PFSK-1 (cell line): ENCODE measurements around the gene PPIB.

Source experiments
- FOXP2 ChIP-seq: optimal IDR thresholded peaks from 2 replicates; pipeline ENCODE3; 2011; ENCODE audit warnings: borderline replicate concordance, control low read depth, inconsistent platforms; ENCODE audit not compliant: insufficient read depth; ENCODE audit errors: extremely low read length, extremely low read depth
- POLR2AphosphoS5 ChIP-seq: IDR thresholded peaks from 2 replicates; pipeline ENCODE4 v1.6.1; 2012; ENCODE audit warnings: low read depth, mild to moderate bottlenecking, control low read depth, low read length, moderate library complexity
- REST ChIP-seq, 2 experiments: IDR thresholded peaks; 2 replicates each; pipeline versions ENCODE4 v1.6.1 to v1.8.0; 2011 to 2012; ENCODE audit warnings: low read depth in 2 of 2, low read length in 2 of 2, control low read depth in 1 of 2, inconsistent platforms in 1 of 2, mild to moderate bottlenecking in 1 of 2, moderate library complexity in 1 of 2; ENCODE audit not compliant: insufficient read depth in 1 of 2
- SIN3A ChIP-seq: IDR thresholded peaks from 2 replicates; pipeline ENCODE4 v1.6.1; 2012; ENCODE audit warnings: mild to moderate bottlenecking, low read length, moderate library complexity, borderline replicate concordance; ENCODE audit not compliant: insufficient read depth
- TAF1 ChIP-seq: IDR thresholded peaks from 2 replicates; pipeline ENCODE4 v1.6.1; 2012; ENCODE audit warnings: low read length, control low read depth, borderline replicate concordance; ENCODE audit not compliant: insufficient read depth

The PPIB gene

DNA sequence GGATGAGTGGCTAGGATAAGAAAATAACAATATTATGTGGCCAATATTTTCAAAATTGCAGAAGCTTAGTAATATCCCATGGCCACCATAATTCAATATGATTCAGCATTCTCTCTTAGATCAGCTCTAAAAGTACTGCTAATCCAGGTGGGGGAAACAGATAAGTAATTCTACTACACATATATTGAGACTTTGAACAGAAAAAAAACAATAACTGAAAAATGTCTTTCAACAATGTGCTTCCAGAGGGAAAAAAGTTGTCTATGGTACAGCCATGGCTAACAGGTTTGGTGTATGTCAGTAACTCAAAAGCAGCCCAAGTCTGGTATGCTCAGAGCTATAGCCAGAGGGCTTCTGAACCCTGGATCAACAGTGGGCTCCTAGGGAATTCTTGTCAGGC, 42.4 kb upstream of the PPIB start:
- TF ChIP-seq SIN3A (no peak), TAF1 (no peak)

DNA sequence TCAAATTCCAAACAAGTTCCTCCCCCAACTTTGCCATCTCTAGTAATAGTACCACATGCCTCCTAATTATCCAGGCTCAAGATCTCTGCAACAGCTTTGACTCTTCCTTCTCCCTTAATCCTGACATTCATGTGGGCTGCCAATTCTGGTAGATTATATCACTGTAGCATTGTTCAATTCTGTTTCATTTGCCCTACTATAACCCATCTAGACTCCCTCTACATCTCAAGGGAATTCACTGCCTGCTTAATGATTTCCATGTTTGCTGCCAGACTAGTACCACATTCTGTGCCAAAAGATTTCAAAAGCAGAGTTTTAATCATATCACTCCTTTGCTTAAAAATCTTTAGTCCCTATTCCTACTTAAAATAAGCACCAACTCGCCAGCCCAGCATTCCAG, 34.6 kb upstream of the PPIB start:
- no peak for TF ChIP-seq POLR2AphosphoS5
- TF ChIP-seq SIN3A: no peak

DNA sequence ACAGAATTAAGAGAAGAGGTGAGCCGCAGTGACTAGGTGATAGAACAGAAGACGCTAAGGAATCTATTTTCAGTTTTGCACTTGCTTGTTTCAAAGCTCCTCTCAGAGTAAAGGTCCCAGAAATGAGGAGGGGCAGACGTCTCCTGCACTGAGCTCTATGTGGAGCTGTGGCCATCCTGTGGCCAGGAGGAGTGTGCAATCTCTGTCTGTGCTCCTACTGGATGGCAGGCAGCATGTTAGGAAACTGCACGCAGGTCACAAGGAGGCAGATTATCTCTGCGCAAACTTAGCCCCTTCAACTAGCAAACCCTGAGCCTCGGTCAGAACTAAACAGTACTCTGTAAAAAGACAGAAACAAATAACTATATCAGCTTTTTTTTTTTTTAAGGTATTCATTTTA, 31.1 kb upstream of the PPIB start:
- TF ChIP-seq POLR2AphosphoS5: no peak
- TF ChIP-seq TAF1: no peak
- TF ChIP-seq SIN3A: no peak
- no peak for TF ChIP-seq REST (IDR thresholded peaks at IDR 0.05; ENCODE audit: insufficient read depth in 1 of 2, low read depth in 2 of 2, low read length in 2 of 2)
- TF ChIP-seq FOXP2: no peak

- no peak for TF ChIP-seq POLR2AphosphoS5
- TF ChIP-seq FOXP2: no peak
- no peak for TF ChIP-seq SIN3A
- TF ChIP-seq TAF1: no peak
- no peak for TF ChIP-seq REST (IDR thresholded peaks at IDR 0.05; ENCODE audit: insufficient read depth in 1 of 2, low read depth in 2 of 2, low read length in 2 of 2)
Measured at GRCh38 chr15:64191971-64192830, 29.4 kb upstream of the PPIB start.

GRCh38 chr15:64187396-64188191, 24.8 kb upstream of the PPIB start:
- TF ChIP-seq POLR2AphosphoS5: no peak

DNA sequence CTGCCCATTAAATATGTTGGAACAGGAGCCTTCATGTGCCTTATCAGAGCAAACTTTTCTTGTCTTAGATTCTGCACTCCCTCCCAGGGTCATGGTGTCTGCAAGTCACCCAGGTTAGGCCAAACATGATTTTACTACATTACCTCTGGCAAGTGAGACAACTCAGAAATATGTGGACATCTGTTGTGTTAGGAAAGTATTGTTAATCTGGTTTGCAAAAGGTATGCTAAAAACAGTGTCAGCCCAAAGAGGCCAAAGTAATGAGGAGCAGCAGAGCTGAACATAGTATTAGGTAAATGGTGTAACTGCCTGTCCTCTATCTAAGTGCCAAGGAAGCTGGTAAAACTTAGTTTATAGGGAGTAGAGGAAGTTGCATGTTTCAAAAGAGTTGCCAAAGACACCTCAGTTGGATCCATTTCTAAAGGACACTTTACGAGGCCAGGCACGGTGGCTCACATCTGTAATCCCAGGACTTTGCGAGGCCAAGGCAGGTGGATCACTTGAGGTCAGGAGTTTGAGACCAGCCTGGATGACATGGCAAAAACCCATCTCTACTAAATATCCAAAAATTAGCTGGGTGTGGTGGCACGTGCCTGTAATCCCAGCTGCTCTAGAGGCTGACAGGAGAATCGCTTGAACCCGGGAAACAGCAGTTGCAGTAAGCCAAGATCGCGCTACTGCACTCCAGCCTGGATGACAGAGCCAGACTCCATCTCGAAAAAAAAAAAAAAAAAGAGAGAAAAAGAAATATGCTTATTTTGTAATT, 22.5 kb upstream of the PPIB start:
- no peak for TF ChIP-seq FOXP2
- TF ChIP-seq POLR2AphosphoS5: no peak
- no peak for TF ChIP-seq TAF1
- no peak for TF ChIP-seq SIN3A
- TF ChIP-seq REST (IDR thresholded peaks at IDR 0.05; ENCODE audit: insufficient read depth in 1 of 2, low read depth in 2 of 2, low read length in 2 of 2): no peak
